ENCODE data around the gene DHX38. TPM values are rescaled to one million over a fixed set of nuclear protein-coding genes. Genes with fewer than 3 reads are reported as not detected.

Gene DHX38
- total and polyA plus RNA-seq, 2 of the 13 experiments (the other 11 are each of a cell fraction or from before 2014, with no cell fraction given): 54.4 to 85.9 TPM

DNA sequence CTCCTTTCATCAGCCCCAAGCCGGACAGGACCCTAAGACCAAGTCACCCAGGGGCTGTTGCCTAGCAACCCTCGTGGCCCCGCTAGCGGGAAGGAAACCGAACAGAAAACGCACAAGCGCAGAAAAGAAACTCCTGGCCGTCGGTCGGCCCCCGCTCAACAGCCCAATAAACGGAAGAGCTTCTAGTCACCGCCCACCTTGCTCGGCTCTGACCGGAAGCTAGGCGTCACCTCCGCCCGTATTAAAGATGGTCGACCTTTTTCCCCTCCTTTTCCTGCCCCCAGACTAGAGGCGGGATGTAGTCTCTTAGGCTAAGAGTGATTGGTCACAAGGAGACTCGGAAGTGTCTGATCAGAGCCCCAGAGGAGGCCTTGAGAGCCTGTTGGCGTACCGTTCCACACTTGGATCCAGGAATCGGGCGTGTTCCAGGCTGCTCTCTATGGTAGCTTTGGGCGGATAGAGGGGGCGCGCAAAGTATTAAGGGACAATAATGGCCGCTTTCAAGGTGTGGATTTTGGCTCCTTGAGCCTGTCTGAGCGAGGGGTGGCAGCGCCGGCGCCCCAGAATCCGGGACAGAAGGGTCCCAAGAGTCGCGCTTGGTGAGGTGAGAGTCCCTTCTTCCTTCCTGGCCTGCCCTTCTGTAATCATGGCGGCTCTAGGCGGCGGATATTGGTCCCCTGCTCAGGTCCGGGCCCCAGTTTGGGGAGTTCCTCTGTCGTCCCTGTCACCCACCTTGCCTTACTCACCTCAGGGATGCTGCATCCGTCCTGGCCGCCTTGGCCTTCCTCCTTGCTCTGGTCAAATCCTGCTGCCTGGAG is at the start of gene DHX38, which contains the start of gene TXNL4B (continued):
- TF ChIP-seq, protein P1, sequence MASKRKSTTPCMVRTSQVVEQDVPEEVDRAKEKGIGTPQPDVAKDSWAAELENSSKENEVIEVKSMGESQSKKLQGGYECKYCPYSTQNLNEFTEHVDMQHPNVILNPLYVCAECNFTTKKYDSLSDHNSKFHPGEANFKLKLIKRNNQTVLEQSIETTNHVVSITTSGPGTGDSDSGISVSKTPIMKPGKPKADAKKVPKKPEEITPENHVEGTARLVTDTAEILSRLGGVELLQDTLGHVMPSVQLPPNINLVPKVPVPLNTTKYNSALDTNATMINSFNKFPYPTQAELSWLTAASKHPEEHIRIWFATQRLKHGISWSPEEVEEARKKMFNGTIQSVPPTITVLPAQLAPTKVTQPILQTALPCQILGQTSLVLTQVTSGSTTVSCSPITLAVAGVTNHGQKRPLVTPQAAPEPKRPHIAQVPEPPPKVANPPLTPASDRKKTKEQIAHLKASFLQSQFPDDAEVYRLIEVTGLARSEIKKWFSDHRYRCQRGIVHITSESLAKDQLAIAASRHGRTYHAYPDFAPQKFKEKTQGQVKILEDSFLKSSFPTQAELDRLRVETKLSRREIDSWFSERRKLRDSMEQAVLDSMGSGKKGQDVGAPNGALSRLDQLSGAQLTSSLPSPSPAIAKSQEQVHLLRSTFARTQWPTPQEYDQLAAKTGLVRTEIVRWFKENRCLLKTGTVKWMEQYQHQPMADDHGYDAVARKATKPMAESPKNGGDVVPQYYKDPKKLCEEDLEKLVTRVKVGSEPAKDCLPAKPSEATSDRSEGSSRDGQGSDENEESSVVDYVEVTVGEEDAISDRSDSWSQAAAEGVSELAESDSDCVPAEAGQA (IDR thresholded peaks at IDR 0.05; ENCODE audit: low read depth): peak; percentile 96
- TF ChIP-seq, protein P1 (CRISPR knock-in tag; IDR thresholded peaks at IDR 0.05; ENCODE audit: borderline replicate concordance): peak; percentile 20; the same call in 1 of the 2 replicates
- TF ChIP-seq ZNF792 (CRISPR knock-in tag; IDR thresholded peaks at IDR 0.05) (peak; percentile 69; the same call in 1 of the 2 replicates), TAF15 (IDR thresholded peaks at IDR 0.05; ENCODE audit: low read depth, low read length, poor library complexity, severe bottlenecking) (no peak), ZNF878 (CRISPR knock-in tag; IDR thresholded peaks at IDR 0.05) (peak; percentile 93), ZNF724P (CRISPR knock-in tag; IDR thresholded peaks at IDR 0.05; ENCODE audit: borderline replicate concordance) (no peak; the same call in 1 of the 2 replicates), ZNF749 (CRISPR knock-in tag; IDR thresholded peaks at IDR 0.05; ENCODE audit: borderline replicate concordance) (no peak; the same call in 1 of the 2 replicates), ELF3 (CRISPR knock-in tag; IDR thresholded peaks at IDR 0.05) (peak; percentile 81), MTA3 (CRISPR knock-in tag; IDR thresholded peaks at IDR 0.05) (no peak), ZNF563 (CRISPR knock-in tag; IDR thresholded peaks at IDR 0.05) (0 out of 2 replicates have a peak, but pooled peaks have one; percentile 62), ZSCAN9 (CRISPR knock-in tag; IDR thresholded peaks at IDR 0.05; ENCODE audit: borderline replicate concordance) (no peak), FOXA1 (IDR thresholded peaks at IDR 0.05) (no peak), FOXA1 (CRISPR knock-in tag; IDR thresholded peaks at IDR 0.05) (no peak), ZNF616 (CRISPR knock-in tag; IDR thresholded peaks at IDR 0.05; ENCODE audit: low read depth) (no peak)
- TF ChIP-seq, protein P2, sequence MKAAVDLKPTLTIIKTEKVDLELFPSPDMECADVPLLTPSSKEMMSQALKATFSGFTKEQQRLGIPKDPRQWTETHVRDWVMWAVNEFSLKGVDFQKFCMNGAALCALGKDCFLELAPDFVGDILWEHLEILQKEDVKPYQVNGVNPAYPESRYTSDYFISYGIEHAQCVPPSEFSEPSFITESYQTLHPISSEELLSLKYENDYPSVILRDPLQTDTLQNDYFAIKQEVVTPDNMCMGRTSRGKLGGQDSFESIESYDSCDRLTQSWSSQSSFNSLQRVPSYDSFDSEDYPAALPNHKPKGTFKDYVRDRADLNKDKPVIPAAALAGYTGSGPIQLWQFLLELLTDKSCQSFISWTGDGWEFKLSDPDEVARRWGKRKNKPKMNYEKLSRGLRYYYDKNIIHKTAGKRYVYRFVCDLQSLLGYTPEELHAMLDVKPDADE (CRISPR knock-in tag; IDR thresholded peaks at IDR 0.05): no peak
- TF ChIP-seq, protein P3, sequence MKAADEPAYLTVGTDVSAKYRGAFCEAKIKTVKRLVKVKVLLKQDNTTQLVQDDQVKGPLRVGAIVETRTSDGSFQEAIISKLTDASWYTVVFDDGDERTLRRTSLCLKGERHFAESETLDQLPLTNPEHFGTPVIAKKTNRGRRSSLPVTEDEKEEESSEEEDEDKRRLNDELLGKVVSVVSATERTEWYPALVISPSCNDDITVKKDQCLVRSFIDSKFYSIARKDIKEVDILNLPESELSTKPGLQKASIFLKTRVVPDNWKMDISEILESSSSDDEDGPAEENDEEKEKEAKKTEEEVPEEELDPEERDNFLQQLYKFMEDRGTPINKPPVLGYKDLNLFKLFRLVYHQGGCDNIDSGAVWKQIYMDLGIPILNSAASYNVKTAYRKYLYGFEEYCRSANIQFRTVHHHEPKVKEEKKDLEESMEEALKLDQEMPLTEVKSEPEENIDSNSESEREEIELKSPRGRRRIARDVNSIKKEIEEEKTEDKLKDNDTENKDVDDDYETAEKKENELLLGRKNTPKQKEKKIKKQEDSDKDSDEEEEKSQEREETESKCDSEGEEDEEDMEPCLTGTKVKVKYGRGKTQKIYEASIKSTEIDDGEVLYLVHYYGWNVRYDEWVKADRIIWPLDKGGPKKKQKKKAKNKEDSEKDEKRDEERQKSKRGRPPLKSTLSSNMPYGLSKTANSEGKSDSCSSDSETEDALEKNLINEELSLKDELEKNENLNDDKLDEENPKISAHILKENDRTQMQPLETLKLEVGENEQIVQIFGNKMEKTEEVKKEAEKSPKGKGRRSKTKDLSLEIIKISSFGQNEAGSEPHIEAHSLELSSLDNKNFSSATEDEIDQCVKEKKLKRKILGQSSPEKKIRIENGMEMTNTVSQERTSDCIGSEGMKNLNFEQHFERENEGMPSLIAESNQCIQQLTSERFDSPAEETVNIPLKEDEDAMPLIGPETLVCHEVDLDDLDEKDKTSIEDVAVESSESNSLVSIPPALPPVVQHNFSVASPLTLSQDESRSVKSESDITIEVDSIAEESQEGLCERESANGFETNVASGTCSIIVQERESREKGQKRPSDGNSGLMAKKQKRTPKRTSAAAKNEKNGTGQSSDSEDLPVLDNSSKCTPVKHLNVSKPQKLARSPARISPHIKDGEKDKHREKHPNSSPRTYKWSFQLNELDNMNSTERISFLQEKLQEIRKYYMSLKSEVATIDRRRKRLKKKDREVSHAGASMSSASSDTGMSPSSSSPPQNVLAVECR (CRISPR knock-in tag; IDR thresholded peaks at IDR 0.05; ENCODE audit: borderline replicate concordance): peak; percentile 85
- TF ChIP-seq, protein P4, sequence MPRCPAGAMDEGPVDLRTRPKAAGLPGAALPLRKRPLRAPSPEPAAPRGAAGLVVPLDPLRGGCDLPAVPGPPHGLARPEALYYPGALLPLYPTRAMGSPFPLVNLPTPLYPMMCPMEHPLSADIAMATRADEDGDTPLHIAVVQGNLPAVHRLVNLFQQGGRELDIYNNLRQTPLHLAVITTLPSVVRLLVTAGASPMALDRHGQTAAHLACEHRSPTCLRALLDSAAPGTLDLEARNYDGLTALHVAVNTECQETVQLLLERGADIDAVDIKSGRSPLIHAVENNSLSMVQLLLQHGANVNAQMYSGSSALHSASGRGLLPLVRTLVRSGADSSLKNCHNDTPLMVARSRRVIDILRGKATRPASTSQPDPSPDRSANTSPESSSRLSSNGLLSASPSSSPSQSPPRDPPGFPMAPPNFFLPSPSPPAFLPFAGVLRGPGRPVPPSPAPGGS (CRISPR knock-in tag; IDR thresholded peaks at IDR 0.05): peak; percentile 56; the same call in 1 of the 2 replicates
